Left lobe of liver (tissue), 2 donors: ENCODE measurements around the gene ESAM. TPM values are rescaled to one million over a fixed set of nuclear protein-coding genes. Genes with fewer than 3 reads are reported as not detected.

Source experiments
- ATAC-seq: fragments of 200-7000 bp; cut with Tn5 transposase; one replicate; pipeline ENCODE4 v1.9.1; 2020; ENCODE audit warnings: mild to moderate bottlenecking, moderate library complexity
- DNase-seq: peaks from one replicate; pipeline ENCODE4 v3.0.0-alpha.2; 2020; ENCODE audit warnings: low spot score
- total RNA-seq: library from RNA; stranded (reverse); gene quantifications from one replicate; pipeline ENCODE4 v1.2.1, GENCODE V29; 2021
- donor health status: DM: no; HTN: no; CAD: no; lungs with moderate emphysema.
- donor health status: DM: no; HTN: yes; CAD: no.

The ESAM gene
- 10.5 TPM for total RNA-seq

DNA sequence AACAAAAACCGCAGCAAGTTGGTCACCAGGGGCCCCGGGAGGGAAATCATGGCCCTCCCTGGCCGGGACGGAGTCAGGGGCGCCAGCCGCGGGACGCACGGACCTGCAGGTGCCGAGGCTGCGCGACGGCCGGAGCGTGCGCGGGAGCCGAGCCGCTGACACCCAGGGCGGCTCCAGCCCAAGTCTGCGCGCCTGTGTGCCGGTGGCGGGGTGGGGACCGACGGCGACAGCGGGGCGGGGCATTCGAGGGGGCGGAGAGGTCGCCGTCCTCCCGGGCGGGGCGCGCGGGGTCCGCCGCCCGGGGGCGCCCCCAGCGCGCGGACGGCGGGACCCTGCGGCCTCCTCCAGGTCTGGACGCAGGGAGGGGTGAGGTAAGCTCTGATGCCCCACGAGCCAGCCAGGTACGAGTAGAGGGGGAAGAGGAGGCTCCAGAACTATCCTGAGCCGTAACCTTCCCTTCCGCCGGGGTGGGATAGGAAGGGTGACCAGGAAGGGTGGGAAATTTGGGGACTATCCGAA is at the start of gene ESAM:
TSS of gene ESAM (minus strand) at position 186 of the 519 bp plus-strand sequence. CDS start at position 50, 136 bp downstream.
- DNase-seq (peak; percentile 55), ATAC-seq (peak; percentile 67)

GRCh38 chr11:124811399-124812125 is 49.5 kb upstream of the ESAM start:
- no peak for DNase-seq
- no peak for ATAC-seq

GRCh38 chr11:124807660-124808270 is 45.7 kb upstream of the ESAM start:
- no peak for ATAC-seq
- no peak for DNase-seq

DNA sequence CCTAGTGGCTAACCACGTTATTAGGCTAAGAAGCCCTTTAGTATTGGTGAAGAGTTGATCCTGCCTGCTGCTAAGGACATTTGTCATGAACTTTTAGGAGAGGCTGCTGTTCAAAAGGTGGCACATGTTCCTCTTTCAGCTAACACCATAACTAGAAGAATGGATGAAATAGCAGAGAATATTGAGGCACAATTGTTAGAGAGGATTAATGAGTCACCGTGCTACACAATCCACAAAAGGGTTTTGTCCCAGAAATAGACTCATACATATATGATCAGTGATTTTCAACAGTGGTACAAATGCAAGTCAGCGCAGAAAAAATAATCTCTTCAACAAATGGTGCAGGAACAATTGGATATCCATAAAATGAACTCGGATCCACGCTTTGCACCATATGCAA is 45.1 kb upstream of the ESAM start:
- DNase-seq (no peak), ATAC-seq (no peak)

DNA sequence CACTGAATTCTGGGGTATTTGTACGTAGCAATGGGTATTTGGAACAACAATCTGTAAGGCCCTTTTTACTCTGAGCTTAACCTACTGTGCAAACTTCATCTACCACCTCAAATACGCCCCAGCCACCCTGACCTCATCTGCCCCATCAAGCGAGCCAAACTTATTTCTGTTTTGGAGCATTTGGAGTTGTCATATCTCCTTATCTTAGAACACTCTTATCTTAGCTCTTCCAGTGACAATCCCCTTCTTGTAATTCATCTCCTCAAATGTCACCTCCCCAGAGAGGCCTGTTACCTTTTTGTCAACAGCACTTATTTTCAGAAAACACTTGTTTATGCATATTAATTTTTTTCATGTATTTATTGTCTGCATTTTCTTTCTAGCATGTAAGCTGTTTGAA is 42.8 kb upstream of the ESAM start:
- DNase-seq = no peak
- no peak for ATAC-seq

- ATAC-seq (no peak), DNase-seq (no peak)
Measured at GRCh38 chr11:124801636-124802312, 39.7 kb upstream of the ESAM start.

GRCh38 chr11:124801014-124801413 is 38.9 kb upstream of the ESAM start:
- DNase-seq (no peak), ATAC-seq (no peak)

DNA sequence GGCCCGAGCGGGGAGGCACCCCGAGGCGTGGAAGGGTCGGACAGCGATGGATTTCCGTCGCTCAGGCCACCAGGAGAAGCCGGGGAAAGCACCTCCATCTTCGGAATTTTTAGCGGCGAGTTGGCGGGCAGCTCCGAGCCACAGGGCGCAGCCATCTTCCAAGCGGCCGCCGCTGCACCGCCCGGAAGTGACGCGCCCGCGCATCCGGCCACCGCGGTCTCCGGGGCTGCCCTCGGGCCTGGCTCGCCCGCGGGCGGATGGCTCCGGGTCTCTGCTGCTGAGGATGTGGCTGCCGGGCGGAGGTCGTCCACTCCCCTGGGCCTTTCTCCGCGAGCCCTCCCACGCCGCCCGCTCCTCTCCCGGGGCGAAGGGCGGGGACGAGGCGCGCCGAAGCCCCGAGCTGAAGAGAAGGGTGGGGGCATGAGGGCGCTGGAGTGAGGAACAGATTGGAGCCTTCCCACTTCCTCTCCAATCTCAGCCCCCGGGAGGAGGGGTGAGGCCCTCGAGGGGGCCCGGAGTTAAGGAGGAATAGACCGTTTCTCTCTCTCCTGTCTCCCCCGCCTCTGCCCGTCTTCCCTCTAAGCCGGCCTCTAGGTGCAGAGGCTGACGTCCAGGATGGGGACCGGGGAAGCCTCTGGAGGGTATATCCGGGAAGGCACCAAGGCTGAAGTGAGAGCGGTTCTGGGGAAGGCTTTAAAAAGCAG is 38.3 kb upstream of the ESAM start, which contains the start of gene MSANTD2:
TSS of gene MSANTD2 (minus strand) at position 181 of the 704 bp plus-strand sequence. CDS start at position 155, 26 bp downstream.
- peak; percentile 96 for ATAC-seq
- peak; percentile 79 for DNase-seq

GRCh38 chr11:124799348-124800225 is 37.5 kb upstream of the ESAM start:
- DNase-seq (peak; percentile 49), ATAC-seq (peak; percentile 53)

GRCh38 chr11:124798991-124799347 is 36.9 kb upstream of the ESAM start:
- ATAC-seq = no peak
- DNase-seq = no peak

GRCh38 chr11:124796312-124796711 is 34.2 kb upstream of the ESAM start:
- DNase-seq = no peak
- ATAC-seq = no peak

DNA sequence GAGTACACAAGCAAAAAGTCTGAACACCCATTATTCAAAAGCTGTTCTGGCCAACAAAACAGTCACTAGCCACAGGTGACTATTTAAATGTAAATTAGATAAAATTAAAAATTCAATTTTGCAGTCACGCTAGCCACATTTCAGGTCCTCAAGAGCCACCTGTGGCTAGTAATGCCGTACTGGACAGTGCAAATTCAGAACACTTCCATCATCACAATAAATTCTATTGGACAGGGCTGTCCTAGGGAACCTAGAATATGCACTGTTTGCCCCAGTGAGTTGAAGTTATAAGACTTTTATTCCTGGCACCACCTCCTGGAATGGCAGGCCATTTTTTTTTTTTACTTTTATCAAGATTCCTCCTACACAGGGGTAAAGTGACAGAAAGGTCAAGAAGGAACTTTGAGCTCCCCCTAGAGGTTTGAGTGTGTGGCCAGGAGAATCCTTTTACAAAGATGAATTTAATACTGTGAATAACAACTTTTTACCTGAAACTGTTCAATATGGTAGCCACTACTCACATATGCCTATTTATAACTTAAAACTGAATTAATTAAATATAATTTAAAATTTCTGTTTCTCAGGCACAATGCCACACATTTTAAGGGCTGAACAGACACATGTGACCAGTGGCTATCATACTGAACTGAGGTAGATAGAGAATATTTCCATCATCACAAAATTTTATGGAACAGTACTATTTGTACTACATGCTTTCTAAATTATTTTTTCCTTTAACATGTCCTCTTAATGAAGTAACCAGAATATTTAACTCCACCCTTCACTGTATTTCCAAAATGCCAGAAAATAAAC is 31.6 kb upstream of the ESAM start:
- peak; percentile 71 for ATAC-seq
- no peak for DNase-seq

DNA sequence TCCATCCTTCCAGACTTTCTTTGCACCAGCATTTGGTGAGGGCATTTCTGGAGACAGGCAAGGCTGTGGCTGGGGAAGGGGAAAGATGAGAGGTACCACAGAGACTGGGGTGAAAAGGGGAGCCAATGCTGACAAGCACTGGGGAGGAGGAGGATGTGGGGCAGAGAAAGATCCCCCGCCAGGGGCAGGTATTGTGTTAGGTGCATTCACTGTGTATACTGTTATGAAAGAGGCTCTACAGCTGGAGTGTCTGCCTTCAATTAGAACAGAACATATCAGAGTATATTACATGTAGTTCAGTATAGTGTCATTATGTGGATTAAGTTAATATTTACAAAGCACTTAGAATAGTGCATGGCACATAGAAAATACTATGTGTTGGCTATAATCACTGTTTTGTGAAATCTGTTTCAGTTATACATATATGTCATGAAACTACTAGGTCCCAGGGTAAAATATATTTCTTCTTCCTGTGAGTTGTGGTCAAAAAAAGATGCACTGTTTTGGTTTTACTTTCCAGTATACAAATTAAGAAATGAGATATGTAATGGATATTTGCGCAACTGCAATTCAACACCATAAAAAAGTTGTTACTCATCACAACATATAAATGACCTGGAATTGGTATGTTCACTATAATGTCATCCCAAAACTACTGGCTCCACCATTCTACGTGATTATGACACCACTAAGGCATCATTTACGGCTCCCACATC is 29.7 kb upstream of the ESAM start:
- DNase-seq = no peak
- no peak for ATAC-seq

- DNase-seq (no peak), ATAC-seq (no peak)
Measured at GRCh38 chr11:124788521-124788920, 26.4 kb upstream of the ESAM start.

GRCh38 chr11:124784051-124784450 is 22.0 kb upstream of the ESAM start:
- no peak for DNase-seq
- no peak for ATAC-seq

GRCh38 chr11:124783002-124783401 is 20.9 kb upstream of the ESAM start:
- DNase-seq = no peak
- ATAC-seq = no peak

- DNase-seq = no peak
- no peak for ATAC-seq
Measured at GRCh38 chr11:124779568-124779967, 17.5 kb upstream of the ESAM start.

- ATAC-seq (no peak), DNase-seq (no peak)
Measured at GRCh38 chr11:124778281-124778680, 16.2 kb upstream of the ESAM start.
